Thyroid gland (tissue), 4 donors: Measurements from ENCODE around the gene FAM83C. TPM values are rescaled to one million over a fixed set of nuclear protein-coding genes. Genes with fewer than 3 reads are reported as not detected.

Experiments
- DNase-seq, 2 donors: peaks; one replicate each; pipeline ENCODE4 v3.0.0-alpha.2; 2019
- H3K27ac ChIP-seq, 3 donors: fragments of 200-600 bp; sonication (generic); 1 replicate in 2 of 3; 2 replicates in 1 of 3; pipeline ENCODE4 v1.5.1; 2016 to 2019; ENCODE audit warnings: mild to moderate bottlenecking in 1 of 3, moderate library complexity in 1 of 3
- H3K27me3 ChIP-seq: fragments of 200-600 bp; sonication (generic); one replicate; pipeline ENCODE4 v1.5.1; 2019
- H3K36me3 ChIP-seq, 2 donors: fragments of 200-600 bp; sonication (generic); one replicate each; pipeline ENCODE4 v1.5.1; 2016 to 2019
- H3K4me1 ChIP-seq, 2 donors: fragments of 200-600 bp; sonication (generic); one replicate each; pipeline ENCODE4 v1.5.1; 2017 to 2019
- H3K4me3 ChIP-seq, 3 donors: fragments of 200-600 bp; sonication (generic); replicated peaks in 1 of 3; 1 replicate in 2 of 3; 2 replicates in 1 of 3; pipeline ENCODE4 v1.5.1; 2016; ENCODE audit warnings: mild to moderate bottlenecking in 1 of 3
- H3K9me3 ChIP-seq: fragments of 200-600 bp; sonication (generic); one replicate; pipeline ENCODE4 v1.5.1; 2017
- CTCF ChIP-seq, 6 experiments: fragments of 200-600 bp in 3 of 6; fragments of 450-650 bp in 3 of 6; sonication (generic) in 3 of 6; IDR thresholded peaks; one replicate each; pipeline ENCODE4 v1.5.1; 2016 to 2019; ENCODE audit warnings: antibody characterized with exemption in 6 of 6, mild to moderate bottlenecking in 2 of 6, inconsistent platforms in 1 of 6, moderate library complexity in 1 of 6
- POLR2A ChIP-seq, 2 donors: fragments of 450-650 bp; IDR thresholded peaks; one replicate each; pipeline ENCODE4 v1.6.1; 2017; ENCODE audit warnings: antibody characterized with exemption in 2 of 2, mild to moderate bottlenecking in 2 of 2, moderate library complexity in 1 of 2
- WGBS, 2 donors: methylation state at CpG; one replicate each; pipeline ENCODE4 v1.1.5; 2017; 5-methylcytosine and 5-hydroxymethylcytosine counted together
- intact Hi-C: fragments of 100-400 bp; cut with DNase I; formaldehyde crosslinking; loops from one replicate; pipeline ENCODE4 v1.15.1; 2023
- total RNA-seq, 4 donors: library from RNA; depleted of rRNA; stranded (reverse); fragments of >200 nt; gene quantifications; one replicate each; pipeline ENCODE4 v1.2.3, GENCODE V29; 2016

Gene FAM83C
- total RNA-seq, 4 donors from 2014 or later, result not detected

DNA sequence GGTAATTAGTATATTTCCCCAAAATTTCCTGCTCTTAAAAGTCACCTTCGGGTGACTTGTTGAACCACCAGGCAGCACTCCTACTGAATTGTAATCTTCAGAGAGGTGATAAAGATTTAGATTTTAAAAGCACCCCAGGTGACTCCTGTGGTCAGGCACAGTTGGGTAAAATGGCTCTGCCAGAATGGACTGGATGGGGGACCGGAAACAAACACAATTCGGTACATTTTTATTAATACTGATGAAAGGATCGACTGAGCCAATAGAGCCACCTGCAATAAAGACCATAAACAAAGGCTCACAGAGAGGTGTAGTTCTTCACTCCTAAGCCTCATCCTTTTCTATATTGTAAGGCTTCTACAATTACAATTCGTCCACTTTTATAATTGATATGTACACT, 19.6 kb upstream of the FAM83C start:
- DNase-seq, result no peak
- TF ChIP-seq POLR2A (IDR thresholded peaks at IDR 0.05) (no peak), CTCF (IDR thresholded peaks at IDR 0.05) (no peak)
- Histone ChIP-seq H3K4me3 (no peak overlapping the region), H3K4me1 (peaks cover 43 to 53% of the 10 kb centered on the region in 2 donors), H3K27ac (no peak overlapping the region), H3K9me3 (no peaks in the 10 kb centered on the region), H3K27me3 (no peaks in the 10 kb centered on the region), H3K36me3 (no peaks in the 10 kb centered on the region)
- intact Hi-C loops, result no loop called here
- 94 to 96% methylated on average over 5 of the region's 5 CpGs for WGBS, 2 donors

- Histone ChIP-seq H3K36me3 (no peaks in the 10 kb centered on the region), H3K4me3 (no peak overlapping the region), H3K9me3 (no peaks in the 10 kb centered on the region), H3K27ac (no peak overlapping the region), H3K27me3 (no peaks in the 10 kb centered on the region), H3K4me1 (peaks cover 41 to 53% of the 10 kb centered on the region in 2 donors)
- intact Hi-C loops, result no loop called here
- DNase-seq, result no peak
- 90 to 92% methylated on average over 2 of the region's 2 CpGs for WGBS, 2 donors
- TF ChIP-seq CTCF (IDR thresholded peaks at IDR 0.05) (no peak), POLR2A (IDR thresholded peaks at IDR 0.05) (no peak)
Measured at GRCh38 chr20:35311409-35311808, 19.2 kb upstream of the FAM83C start.

GRCh38 chr20:35307666-35308653, 15.7 kb upstream of the FAM83C start:
- TF ChIP-seq CTCF (IDR thresholded peaks at IDR 0.05), result no peak
- no peak for TF ChIP-seq POLR2A (IDR thresholded peaks at IDR 0.05)
- Histone ChIP-seq H3K36me3 (no peaks in the 10 kb centered on the region), H3K27me3 (no peaks in the 10 kb centered on the region), H3K27ac (peak overlapping the region; percentile 63 to 82 (median 70)), H3K4me1 (peaks cover 17 to 36% of the 10 kb centered on the region in 2 donors), H3K4me3 (no peak overlapping the region), H3K9me3 (no peaks in the 10 kb centered on the region)
- intact Hi-C loops, result no loop called here
- 59 to 62% methylated on average over 12 to 13 of the region's 13 CpGs for WGBS, 2 donors
- peak; percentile 78 to 91 for DNase-seq

DNA sequence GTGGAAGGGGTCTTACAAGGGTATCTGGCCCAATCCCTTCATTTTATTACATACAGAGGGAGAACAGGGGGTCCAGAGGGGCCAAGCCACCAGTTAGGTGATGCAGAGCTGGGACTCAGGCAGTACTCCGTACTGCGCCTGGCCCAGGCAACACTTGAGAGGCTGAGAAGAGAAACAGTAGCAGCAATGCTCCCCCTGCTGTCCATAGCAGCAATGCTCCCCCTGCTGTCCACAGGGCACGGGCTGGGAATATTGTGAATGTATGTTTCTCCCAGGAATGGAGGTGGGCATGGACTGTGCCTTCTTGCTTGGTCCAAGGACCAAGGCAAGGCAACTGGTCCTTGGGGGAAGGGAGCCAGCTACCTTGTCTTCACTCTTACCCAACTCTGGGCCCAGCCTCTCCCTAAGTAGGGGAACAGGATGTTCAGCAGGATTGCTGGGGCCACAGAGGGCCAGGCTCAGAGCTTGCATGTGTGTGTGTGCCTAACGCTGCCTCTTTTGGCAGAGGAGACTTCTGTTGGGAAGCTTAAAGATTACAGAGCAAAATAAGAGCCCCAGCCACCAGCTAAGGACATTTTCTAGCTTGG, 14.8 kb upstream of the FAM83C start:
- H3K27me3 ChIP-seq, result no peaks in the 10 kb centered on the region
- H3K4me3 ChIP-seq, result no peak overlapping the region
- DNase-seq, result peak; percentile 59 to 62
- intact Hi-C loops, result no loop called here
- peak in 5 of 6 experiments; percentile 31 to 66 (median 59) for TF ChIP-seq CTCF (IDR thresholded peaks at IDR 0.05)
- TF ChIP-seq POLR2A (IDR thresholded peaks at IDR 0.05), result no peak
- no peaks in the 10 kb centered on the region for H3K9me3 ChIP-seq
- H3K4me1 ChIP-seq, result peaks cover 17 to 36% of the 10 kb centered on the region in 2 donors
- WGBS, 2 donors, result 30 to 51% methylated on average over 1 to 4 of the region's 4 CpGs
- H3K27ac ChIP-seq, result peak overlapping the region; percentile 63 to 82 (median 70)
- H3K36me3 ChIP-seq, result no peaks in the 10 kb centered on the region
